GM04503 (cell line): ENCODE results near the gene AFF3.
"Not testable (repeated sequence)": the region's sequence is repeated elsewhere in the genome, so short reads cannot be mapped to it uniquely, and the experiment has no call there.

Experiments
- DNase-seq: peaks from one replicate; pipeline ENCODE4 v3.0.0-alpha.2; 2012; ENCODE audit warnings: low read depth

AFF3 gene, protein sequence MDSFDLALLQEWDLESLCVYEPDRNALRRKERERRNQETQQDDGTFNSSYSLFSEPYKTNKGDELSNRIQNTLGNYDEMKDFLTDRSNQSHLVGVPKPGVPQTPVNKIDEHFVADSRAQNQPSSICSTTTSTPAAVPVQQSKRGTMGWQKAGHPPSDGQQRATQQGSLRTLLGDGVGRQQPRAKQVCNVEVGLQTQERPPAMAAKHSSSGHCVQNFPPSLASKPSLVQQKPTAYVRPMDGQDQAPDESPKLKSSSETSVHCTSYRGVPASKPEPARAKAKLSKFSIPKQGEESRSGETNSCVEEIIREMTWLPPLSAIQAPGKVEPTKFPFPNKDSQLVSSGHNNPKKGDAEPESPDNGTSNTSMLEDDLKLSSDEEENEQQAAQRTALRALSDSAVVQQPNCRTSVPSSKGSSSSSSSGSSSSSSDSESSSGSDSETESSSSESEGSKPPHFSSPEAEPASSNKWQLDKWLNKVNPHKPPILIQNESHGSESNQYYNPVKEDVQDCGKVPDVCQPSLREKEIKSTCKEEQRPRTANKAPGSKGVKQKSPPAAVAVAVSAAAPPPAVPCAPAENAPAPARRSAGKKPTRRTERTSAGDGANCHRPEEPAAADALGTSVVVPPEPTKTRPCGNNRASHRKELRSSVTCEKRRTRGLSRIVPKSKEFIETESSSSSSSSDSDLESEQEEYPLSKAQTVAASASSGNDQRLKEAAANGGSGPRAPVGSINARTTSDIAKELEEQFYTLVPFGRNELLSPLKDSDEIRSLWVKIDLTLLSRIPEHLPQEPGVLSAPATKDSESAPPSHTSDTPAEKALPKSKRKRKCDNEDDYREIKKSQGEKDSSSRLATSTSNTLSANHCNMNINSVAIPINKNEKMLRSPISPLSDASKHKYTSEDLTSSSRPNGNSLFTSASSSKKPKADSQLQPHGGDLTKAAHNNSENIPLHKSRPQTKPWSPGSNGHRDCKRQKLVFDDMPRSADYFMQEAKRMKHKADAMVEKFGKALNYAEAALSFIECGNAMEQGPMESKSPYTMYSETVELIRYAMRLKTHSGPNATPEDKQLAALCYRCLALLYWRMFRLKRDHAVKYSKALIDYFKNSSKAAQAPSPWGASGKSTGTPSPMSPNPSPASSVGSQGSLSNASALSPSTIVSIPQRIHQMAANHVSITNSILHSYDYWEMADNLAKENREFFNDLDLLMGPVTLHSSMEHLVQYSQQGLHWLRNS (N-terminal part only)

GRCh38 chr2:100142393-100142792, at the start of gene AFF3:
Gene AFF3 (minus strand): TSS chr2:100142590. CDS start chr2:100104454, 38,136 bp downstream.
- no peak for DNase-seq

DNA sequence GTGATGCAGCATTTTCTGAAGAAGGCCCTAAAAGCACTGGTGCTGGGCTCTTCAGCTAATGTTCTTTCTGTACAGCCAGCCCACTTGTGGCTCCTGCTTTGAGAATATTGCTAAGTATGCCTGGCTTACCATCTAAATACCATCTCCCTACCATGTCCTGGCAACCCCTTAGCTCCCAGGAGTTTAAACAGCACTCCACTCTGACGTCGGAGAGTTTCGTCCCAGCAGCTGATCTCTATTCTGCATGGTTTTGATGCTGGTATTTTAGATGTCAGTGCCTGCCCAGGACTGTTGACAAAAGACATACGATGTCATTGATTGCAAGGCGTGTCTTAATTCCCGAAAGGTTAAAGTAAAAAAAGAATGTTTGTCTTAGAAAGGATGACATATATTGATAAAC, 47.0 kb upstream of the AFF3 start:
- no peak for DNase-seq

DNA sequence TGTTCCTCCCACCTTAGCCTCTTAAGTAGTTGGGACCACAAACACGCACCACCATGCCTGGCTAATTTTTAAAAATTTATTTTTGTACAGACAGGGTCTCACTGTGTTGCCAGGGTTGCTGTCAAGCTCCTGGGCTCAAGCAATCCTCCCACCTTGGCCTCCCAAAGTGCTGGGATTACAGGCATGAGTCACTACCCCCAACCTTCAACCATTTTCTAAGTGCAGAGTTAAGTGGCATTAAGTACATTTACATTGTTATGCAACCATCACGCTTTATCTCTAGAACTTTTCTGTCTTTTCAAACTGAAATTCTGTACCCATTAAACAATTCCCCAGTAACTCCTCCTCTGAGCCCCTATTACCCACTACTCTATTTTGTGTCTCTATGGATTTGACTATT, 45.9 kb upstream of the AFF3 start:
- DNase-seq, result no peak

GRCh38 chr2:100186126-100186525, 43.7 kb upstream of the AFF3 start:
- DNase-seq, result no peak

- no peak for DNase-seq
Measured at GRCh38 chr2:100185516-100185915, 43.1 kb upstream of the AFF3 start.

DNA sequence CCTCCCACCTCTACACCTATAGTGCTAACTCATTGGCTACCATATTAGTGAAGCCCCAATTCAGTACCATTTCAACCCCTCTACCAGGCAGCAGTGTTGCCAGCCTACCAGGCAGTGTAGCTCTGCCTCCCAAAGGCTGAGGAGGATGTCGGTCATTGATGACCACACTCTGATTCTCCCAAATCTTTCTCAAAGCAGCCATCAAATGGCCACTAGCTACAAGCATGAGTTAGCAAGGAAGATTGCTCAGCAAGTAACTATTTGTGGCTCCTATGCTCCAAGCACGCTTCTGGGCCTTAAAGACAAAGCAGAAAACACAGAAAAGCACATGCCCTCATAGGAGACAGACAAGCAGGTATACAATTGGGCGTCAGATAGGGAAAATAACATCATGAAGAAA, 42.7 kb upstream of the AFF3 start:
- no peak for DNase-seq

DNA sequence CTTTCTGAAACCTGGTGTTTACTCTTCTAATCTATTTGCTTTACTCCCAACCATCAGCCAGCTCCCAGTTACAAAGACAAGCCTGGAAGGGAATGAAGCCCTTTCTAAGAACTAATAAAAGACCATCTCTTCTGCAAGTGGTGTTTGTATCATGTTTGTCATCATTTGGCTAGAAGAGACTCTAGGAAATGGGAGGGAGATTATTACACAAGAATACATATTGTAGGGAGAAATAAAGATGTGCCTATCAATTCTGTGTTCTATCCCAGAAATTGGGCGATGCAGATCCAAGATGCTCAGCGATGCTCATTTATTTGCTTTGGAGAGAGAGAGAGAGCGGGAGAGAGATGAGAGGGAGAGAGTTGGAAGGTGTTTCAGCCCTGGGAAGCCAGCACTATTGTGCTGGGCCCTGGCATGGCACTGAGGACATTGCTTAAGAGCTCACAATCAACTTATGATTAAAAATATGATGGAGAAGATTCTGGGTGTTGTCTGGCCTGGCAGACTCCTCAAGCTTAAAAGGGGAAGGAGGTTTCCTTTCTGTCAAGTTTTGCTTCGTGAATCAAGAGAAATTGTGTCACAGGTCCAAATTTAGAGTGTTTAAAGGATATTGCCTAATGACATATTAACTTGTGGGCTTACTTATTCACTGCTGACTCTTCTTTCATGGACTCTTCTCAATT, 41.8 kb upstream of the AFF3 start:
- DNase-seq, result no peak

- peak; percentile 31 for DNase-seq
Measured at GRCh38 chr2:100182494-100183361, 40.3 kb upstream of the AFF3 start.

DNA sequence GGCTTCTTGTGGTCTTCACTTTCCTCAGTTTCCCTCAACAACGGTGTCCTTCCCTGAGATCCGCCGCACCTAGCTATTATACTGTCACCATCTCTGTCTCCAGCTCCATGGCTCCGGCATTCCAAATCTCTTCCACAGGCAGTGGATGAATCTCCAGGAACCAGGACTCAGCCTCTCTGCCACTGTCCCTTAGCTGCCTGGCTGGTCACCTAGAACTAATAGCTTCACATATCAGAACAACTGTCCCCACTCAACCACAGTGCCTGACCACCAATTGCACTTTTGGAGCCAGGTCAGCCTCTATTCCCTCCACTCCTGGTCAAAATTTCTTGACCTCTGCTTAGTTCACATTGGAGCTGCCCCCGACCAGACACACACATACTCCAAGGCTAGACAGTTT, 38.1 kb upstream of the AFF3 start:
- DNase-seq, result no peak

DNA sequence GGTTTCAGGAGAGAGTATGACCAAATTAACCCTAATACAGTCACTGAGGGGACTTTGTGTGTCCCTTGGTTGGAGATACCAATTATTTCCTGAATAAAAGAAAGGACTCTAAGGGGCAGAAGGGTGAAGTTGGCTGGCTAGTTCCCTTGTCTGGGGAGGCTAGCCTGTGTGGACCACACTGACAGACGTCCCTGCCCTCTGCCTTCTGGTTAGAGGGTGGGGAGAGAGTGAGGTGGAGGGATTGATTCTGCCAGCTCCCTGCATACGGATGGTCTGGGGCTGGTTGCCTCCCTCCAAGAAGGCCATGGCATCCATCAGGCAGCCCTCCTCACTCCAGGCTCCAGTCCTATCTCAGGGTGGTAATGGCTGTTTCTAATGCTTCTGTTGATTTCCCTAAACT, 37.4 kb upstream of the AFF3 start:
- DNase-seq, result no peak

GRCh38 chr2:100178864-100179263, 36.5 kb upstream of the AFF3 start:
- no peak for DNase-seq

DNA sequence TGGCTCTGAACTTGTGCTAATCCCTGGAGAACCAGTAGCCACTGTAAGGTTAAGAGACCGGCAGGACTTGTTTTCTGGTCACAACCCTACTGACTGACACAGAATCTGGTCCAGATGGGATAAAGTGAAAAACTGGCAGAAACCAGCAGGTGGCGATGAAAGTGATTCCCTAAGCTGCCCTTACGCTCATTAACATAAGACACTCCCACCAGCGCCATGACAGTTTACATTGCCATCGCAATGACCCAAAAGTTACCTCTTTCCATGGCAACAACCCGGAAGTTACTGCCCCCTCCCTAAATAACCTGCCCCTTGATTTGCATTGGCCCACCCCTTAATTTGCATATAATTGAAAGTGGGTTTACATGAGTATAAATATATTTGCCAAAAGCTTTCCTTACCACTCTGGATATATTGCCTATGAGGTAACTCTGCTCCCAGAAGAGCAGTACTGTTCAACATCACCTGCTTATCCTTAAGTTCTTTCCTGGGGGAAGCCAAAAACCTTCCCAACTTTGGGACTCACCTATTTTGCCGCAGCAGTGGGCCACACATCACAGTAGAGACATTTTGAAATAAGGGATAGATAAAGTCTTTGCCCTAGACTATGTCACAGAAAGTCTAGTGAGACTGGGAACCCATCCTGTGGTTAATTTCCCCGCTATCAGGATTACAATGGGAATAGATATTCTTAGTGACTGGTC, 35.8 kb upstream of the AFF3 start:
- DNase-seq, result no peak

DNA sequence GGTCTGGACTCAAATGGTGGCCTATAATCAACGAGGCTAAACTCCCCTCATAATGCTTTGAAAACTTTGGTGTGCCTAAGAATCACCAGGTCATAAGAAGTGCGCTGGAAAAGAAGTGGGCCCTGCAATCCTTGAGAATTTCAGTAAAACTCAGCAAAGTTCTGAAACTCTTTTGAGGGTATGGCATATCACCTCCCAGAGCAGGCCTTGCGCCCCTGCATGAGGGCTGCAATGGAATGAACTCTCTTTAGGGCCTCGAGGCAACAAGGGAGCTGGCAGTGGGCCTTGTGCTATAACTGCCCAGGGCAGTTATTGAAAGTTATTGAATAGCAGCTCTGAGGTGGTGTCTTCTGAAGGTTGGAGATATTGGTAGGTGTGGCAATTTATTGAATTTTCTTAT, 34.5 kb upstream of the AFF3 start:
- no peak for DNase-seq

DNA sequence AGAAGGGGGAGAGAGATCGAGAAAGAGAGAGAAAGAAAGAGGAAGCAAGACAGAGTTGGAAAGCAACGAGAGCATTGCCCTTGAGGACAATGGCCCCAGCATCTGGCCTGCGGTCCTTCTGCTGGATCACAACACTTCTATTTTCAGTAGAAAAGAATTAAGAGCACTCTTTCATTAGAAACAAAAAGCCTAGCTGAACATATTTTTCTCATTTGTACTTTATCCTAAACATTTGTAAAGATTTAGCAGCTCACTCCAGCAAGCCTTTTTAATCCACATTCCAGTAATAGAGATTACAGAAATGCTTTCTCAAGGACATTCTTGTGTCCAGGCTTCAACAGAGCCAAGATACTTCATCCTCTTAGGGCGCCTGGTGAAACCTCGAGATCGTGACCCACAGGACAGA, 31.6 kb upstream of the AFF3 start:
- peak; percentile 47 for DNase-seq

DNA sequence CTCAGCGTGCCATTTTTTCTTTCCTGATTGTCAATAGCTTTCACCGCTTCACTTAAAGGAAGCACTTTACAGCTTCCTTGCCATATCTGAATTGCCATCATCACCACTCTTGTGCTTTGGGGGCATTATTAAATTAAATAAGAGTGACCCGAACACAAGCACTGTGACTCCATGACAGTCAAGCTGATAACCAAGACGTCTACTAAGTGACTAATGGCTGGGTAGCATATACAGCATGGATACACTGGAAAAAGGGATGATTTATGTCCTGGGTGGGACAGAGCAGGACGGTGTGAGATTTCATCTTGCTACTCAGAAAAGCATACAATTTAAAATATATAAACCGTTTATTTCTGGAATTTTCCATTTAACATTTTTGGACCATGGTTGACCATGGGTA, 24.3 kb upstream of the AFF3 start:
- no peak for DNase-seq

GRCh38 chr2:100163605-100164004, 21.2 kb upstream of the AFF3 start:
- DNase-seq, result no peak

DNA sequence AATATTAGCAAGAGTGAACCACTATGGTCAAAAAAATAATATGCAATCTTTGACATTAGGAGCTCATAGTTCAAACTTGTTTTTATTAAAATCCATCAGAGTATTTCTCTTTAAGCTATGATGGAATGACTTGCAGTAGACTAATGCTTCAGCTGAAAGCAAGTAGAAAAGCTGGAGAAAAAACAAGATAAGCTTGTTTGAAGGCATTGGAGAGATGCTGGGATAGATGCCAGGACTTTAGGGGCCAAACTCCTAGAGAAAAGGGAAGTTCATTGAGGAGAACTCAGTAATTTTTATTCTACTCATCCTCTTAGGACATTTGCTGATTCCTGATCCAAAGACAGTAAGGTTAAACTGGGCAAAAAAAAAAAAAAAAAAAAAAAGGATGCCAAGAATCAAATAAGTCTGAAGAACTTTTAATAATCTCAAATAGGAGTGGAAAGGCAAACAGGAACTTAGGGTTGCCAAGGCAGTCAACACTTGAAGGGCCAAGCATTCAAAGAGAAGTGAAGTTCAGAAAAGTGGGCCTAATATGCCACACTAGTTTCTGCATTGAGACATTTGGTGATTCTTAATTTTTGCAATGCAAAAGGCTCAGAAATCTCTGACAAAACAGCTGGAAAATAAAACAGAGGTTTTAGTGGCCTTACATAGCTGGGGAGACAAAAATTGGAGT, 19.7 kb upstream of the AFF3 start:
- DNase-seq, result no peak

DNA sequence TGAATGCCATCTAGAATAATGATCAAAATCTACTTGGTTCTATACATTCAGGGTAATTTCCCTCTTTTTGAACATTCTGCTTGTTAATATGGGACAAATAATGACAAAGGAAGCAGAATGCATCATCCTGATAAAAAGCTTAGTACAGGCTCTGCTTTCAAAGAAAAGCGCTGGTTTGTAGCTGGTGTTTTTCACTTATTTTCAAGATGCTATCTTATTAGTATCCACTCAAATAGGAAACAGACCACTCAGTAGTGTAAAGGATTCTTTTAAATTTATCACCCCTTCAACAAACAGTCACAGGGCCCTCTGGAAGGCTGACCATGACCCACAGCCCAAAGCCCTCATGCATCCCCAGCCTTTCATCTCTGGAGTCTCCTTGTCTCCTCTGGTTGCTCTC, 18.0 kb upstream of the AFF3 start:
- DNase-seq, result no peak

- not testable (repeated sequence) for DNase-seq
Measured at GRCh38 chr2:100151832-100152231, 9.4 kb upstream of the AFF3 start.

GRCh38 chr2:100151310-100151709, 8.9 kb upstream of the AFF3 start:
- no peak for DNase-seq
